Chondrocyte (in vitro differentiated cells): ENCODE measurements around the gene COPG2. TPM values are rescaled to one million over a fixed set of nuclear protein-coding genes. Genes with fewer than 3 reads are reported as not detected.

ENCODE experiments used
- DNase-seq: peaks from one replicate; pipeline ENCODE4 v3.0.0; 2021; ENCODE audit warnings: mixed read lengths, low spot score
- H3K27ac Mint-ChIP-seq: one replicate; pipeline ENCODE4 v1.8.0; 2021; ENCODE audit warnings: mild to moderate bottlenecking, moderate library complexity, mixed read lengths; ENCODE audit not compliant: unreplicated experiment
- H3K27me3 Mint-ChIP-seq: 2 replicates; pipeline ENCODE4 v1.8.0; 2021; ENCODE audit warnings: low read depth, mixed read lengths
- H3K36me3 Mint-ChIP-seq: 2 replicates; pipeline ENCODE4 v1.8.0; 2021; ENCODE audit warnings: low read depth, mixed read lengths
- H3K4me1 Mint-ChIP-seq: 2 replicates; pipeline ENCODE4 v1.8.0; 2021; ENCODE audit warnings: low read depth, mild to moderate bottlenecking, mixed read lengths
- H3K4me3 Mint-ChIP-seq: one replicate; pipeline ENCODE4 v1.8.0; 2021; ENCODE audit warnings: mild to moderate bottlenecking, moderate library complexity, mixed read lengths; ENCODE audit not compliant: unreplicated experiment
- H3K9me3 Mint-ChIP-seq: 2 replicates; pipeline ENCODE4 v1.8.0; 2021; ENCODE audit warnings: low read depth, mixed read lengths
- total RNA-seq: library from RNA; stranded (reverse); gene quantifications from 3 replicates; pipeline ENCODE4 v1.2.1, GENCODE V29; 2021
- TF ChIP-seq, protein P1 (sequence below): fragments of 200-600 bp; sonication (generic); IDR thresholded peaks from 2 replicates; pipeline ENCODE4 v1.5.0; 2021; ENCODE audit warnings: antibody characterized with exemption, mild to moderate bottlenecking, moderate library complexity

Gene COPG2
- total RNA-seq, 1 donor from 2014 or later, result 24.1 TPM

DNA sequence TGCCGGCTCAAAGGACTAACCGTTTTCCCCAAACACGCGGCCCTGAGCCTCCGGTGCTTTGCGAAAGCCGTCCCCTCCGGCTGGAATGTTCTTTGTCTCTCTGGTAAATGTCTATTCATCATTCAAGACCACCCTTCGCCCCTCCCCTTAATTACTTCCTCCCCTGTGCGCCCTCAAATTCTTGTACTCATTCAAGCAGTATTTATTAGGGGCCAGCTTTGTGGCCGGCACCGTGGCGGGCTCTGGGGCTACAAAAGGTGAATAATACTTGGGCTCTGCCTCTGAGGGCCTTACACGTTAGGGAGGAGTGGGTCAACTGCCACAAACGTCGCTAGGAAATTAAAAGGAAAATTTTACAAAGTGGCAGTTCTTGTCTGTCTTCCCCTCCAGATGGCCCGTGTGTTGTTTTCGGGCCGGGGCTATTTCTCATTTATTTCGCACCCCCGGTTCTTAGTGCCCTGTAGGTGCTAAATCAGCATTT, 178.2 kb downstream of the COPG2 start:
- no peaks in the 10 kb centered on the region for H3K27me3 Mint-ChIP-seq
- H3K4me1 Mint-ChIP-seq, result peaks cover 59% of the 10 kb centered on the region

DNA sequence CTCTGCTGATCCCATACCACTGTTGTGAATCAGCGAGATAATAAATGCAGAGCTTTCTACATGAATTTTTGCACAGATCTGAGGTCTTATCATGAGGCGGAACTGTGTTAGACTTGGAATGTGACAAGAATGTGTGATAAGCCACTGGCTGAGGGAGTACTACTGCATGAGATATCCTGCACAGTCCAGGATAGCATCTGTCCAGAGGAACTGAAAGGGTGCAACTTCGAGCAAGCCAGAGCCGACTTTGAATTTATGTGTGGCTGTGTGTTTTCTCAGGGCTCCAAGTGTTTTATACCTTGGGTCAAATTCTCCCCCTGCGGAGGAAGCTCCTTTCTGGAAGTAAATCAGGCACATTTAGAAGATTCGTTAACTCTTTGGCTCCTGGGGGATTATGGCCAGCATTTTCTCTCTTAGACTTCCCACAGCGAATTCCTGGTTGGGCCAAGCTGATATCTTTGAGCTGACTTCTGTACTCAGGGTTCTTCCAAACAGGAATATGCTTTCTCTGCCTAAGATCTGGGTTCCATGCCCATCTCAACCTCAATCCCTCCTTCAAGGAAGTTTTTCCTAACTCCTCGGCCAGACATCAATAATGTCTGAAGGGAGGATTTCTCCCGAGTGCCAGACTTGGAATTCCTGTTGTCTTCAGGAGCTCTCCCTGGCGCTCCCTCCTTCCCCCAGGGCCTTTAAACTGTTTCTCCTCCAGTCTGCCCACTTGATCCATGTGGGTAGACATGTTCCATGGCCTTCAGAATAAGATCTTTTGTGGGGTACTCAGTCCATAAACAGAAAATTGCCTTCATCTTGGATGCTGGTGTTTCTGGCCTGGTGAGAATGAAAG, 179.2 kb downstream of the COPG2 start:
- Mint-ChIP-seq H3K27ac (peak overlapping the region; percentile 18), H3K4me3 (no peak overlapping the region), H3K27me3 (no peaks in the 10 kb centered on the region), H3K9me3 (no peaks in the 10 kb centered on the region), H3K36me3 (no peaks in the 10 kb centered on the region), H3K4me1 (peaks cover 56% of the 10 kb centered on the region)
- DNase-seq, result no peak
- TF ChIP-seq, protein P1, sequence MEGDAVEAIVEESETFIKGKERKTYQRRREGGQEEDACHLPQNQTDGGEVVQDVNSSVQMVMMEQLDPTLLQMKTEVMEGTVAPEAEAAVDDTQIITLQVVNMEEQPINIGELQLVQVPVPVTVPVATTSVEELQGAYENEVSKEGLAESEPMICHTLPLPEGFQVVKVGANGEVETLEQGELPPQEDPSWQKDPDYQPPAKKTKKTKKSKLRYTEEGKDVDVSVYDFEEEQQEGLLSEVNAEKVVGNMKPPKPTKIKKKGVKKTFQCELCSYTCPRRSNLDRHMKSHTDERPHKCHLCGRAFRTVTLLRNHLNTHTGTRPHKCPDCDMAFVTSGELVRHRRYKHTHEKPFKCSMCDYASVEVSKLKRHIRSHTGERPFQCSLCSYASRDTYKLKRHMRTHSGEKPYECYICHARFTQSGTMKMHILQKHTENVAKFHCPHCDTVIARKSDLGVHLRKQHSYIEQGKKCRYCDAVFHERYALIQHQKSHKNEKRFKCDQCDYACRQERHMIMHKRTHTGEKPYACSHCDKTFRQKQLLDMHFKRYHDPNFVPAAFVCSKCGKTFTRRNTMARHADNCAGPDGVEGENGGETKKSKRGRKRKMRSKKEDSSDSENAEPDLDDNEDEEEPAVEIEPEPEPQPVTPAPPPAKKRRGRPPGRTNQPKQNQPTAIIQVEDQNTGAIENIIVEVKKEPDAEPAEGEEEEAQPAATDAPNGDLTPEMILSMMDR, result no peak

More for the DNA sequence above, 178.2 kb downstream of the COPG2 start:
- Mint-ChIP-seq H3K4me3 (peak overlapping the region; percentile 77), H3K9me3 (no peaks in the 10 kb centered on the region), H3K27ac (no peak overlapping the region), H3K36me3 (no peaks in the 10 kb centered on the region)
- DNase-seq, result no peak
- TF ChIP-seq, protein P1, result no peak

GRCh38 chr7:130488392-130489139, 180.0 kb downstream of the COPG2 start:
- H3K27ac Mint-ChIP-seq, result peak overlapping the region; percentile 18
- peaks cover 48% of the 10 kb centered on the region for H3K4me1 Mint-ChIP-seq
- TF ChIP-seq, protein P1, result no peak
- H3K27me3 Mint-ChIP-seq, result no peaks in the 10 kb centered on the region
- no peak for DNase-seq
- H3K9me3 Mint-ChIP-seq, result no peaks in the 10 kb centered on the region
- H3K4me3 Mint-ChIP-seq, result no peak overlapping the region
- no peaks in the 10 kb centered on the region for H3K36me3 Mint-ChIP-seq

DNA sequence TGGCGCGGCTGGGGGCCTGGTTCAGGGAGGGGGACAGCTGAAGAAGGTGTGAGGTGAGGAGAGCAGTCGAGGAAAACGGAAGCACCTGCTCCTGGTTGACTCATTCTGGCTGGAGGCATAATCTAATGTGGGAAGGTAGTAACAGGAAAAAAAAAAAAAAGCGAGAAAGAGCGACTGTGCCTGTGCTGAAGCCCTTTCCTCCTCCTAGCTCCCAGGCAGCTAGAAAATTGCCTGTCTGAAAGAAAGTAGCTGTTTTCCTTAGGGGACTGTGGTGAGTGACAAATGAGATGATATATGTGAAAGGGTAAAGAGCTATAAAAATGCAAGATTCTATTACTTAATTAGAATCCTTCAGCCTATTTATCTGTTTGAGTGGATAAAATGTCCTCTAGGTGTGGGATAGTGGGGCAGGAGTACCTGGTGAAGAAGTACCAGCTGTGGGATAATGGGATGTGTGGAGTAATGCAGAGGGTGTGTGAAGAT, 181.6 kb downstream of the COPG2 start:
- peak overlapping the region; percentile 39 for H3K4me3 Mint-ChIP-seq
- TF ChIP-seq, protein P1, result no peak
- H3K36me3 Mint-ChIP-seq, result no peaks in the 10 kb centered on the region
- no peaks in the 10 kb centered on the region for H3K9me3 Mint-ChIP-seq
- peaks cover 48% of the 10 kb centered on the region for H3K4me1 Mint-ChIP-seq
- no peaks in the 10 kb centered on the region for H3K27me3 Mint-ChIP-seq
- DNase-seq, result no peak
- no peak overlapping the region for H3K27ac Mint-ChIP-seq
